T-helper 1 cell treated with Interleukin-12 subunit alpha and Interleukin-12 subunit beta and Interleukin-4 antibody, amounts not matched to agents 30 ng/mL and 1 ng/mL, for 36 hours (primary cell): ENCODE results near the gene MEIKIN. TPM values are rescaled to one million over a fixed set of nuclear protein-coding genes. Genes with fewer than 3 reads are reported as not detected.

Experiments used
- intact Hi-C: fragments of 100-400 bp; cut with micrococcal nuclease; formaldehyde crosslinking; loops from one replicate; pipeline ENCODE4 v1.15.1; 2024
- total RNA-seq: library from RNA; stranded (reverse); gene quantifications from 2 replicates; pipeline ENCODE4 v1.2.3, GENCODE V29; 2022

MEIKIN gene
- not detected in 2 replicates for total RNA-seq

- intact Hi-C loops: no loop called here
Observed at GRCh38 chr5:131945551-131946168, at the start of gene MEIKIN. MEIKIN (minus strand) TSS chr5:131945663; CDS start chr5:131945505, 158 bp downstream.

GRCh38 chr5:131994533-131995226 is 49.2 kb upstream of the MEIKIN start:
- intact Hi-C loops: no loop called here

GRCh38 chr5:131994090-131994489 is 48.6 kb upstream of the MEIKIN start:
- intact Hi-C loops: no loop called here

GRCh38 chr5:131993676-131994075 is 48.2 kb upstream of the MEIKIN start:
- intact Hi-C loops: no loop called here

GRCh38 chr5:131992370-131992769 is 46.9 kb upstream of the MEIKIN start:
- intact Hi-C loops: no loop called here

- intact Hi-C loops: no loop called here
Observed at GRCh38 chr5:131991593-131992324, 46.3 kb upstream of the MEIKIN start.

GRCh38 chr5:131990716-131991115 is 45.3 kb upstream of the MEIKIN start:
- intact Hi-C loops: no loop called here

GRCh38 chr5:131988601-131989000 is 43.1 kb upstream of the MEIKIN start:
- intact Hi-C loops: no loop called here

GRCh38 chr5:131987251-131987650 is 41.8 kb upstream of the MEIKIN start:
- intact Hi-C loops: no loop called here

- intact Hi-C loops: no loop called here
Observed at GRCh38 chr5:131986161-131986912, 40.9 kb upstream of the MEIKIN start.

- intact Hi-C loops: no loop called here
Observed at GRCh38 chr5:131984956-131985665, 39.6 kb upstream of the MEIKIN start.

GRCh38 chr5:131983244-131983771 is 37.8 kb upstream of the MEIKIN start:
- intact Hi-C loops: no loop called here

GRCh38 chr5:131981516-131981915 is 36.1 kb upstream of the MEIKIN start:
- intact Hi-C loops: no loop called here

GRCh38 chr5:131980696-131981095 is 35.2 kb upstream of the MEIKIN start:
- intact Hi-C loops: no loop called here

GRCh38 chr5:131979816-131980215 is 34.4 kb upstream of the MEIKIN start:
- intact Hi-C loops: no loop called here

- intact Hi-C loops: no loop called here
Observed at GRCh38 chr5:131977212-131977604, 31.7 kb upstream of the MEIKIN start.

GRCh38 chr5:131976414-131977211 is 31.1 kb upstream of the MEIKIN start:
- intact Hi-C loops: no loop called here

- intact Hi-C loops: loop anchor here (2.0 kb wide), 1 partner anchor 26 kb away; no protein-coding TSS in a partner anchor
Observed at GRCh38 chr5:131974956-131975726, 29.7 kb upstream of the MEIKIN start.

- intact Hi-C loops: loop anchor here (2.0 kb wide), 1 partner anchor 26 kb away; no protein-coding TSS in a partner anchor
Observed at GRCh38 chr5:131974622-131974955, 29.1 kb upstream of the MEIKIN start.
